ENCODE measurements around the gene SYTL3. TPM values are rescaled to one million over a fixed set of nuclear protein-coding genes. Genes with fewer than 3 reads are reported as not detected.
"Not testable (repeated sequence)": the region's sequence is repeated elsewhere in the genome, so short reads cannot be mapped to it uniquely, and the experiment has no call there.

Gene SYTL3
- polyA plus RNA-seq, 1 experiment, result 1.7 TPM

- no peak overlapping the region for H3K4me3 ChIP-seq (ENCODE audit: low read depth, low read length)
- H3K27me3 ChIP-seq (ENCODE audit: control insufficient read depth, insufficient read depth, low read length), result no peaks in the 10 kb centered on the region
- no peak for DNase-seq (ENCODE audit: low read depth)
- ChIA-PET CTCF (interaction anchor here (0.7 kb wide), 2 partner anchors 9 to 17 kb away, joined by 3 to 4 read pairs; no protein-coding TSS in a partner anchor), POLR2A (no interaction called here)
- TF ChIP-seq CTCF (IDR thresholded peaks at IDR 0.05; ENCODE audit: insufficient read depth, low read depth, low read length), result no peak
- peaks cover 22% of the 10 kb centered on the region for H3K36me3 ChIP-seq (ENCODE audit: control insufficient read depth, insufficient read depth, low read length)
Observed at GRCh38 chr6:158786645-158787304, 136.9 kb downstream of the SYTL3 start.

- Histone ChIP-seq H3K36me3 (ENCODE audit: control insufficient read depth, insufficient read depth, low read length) (peaks cover 19% of the 10 kb centered on the region), H3K27me3 (ENCODE audit: control insufficient read depth, insufficient read depth, low read length) (no peaks in the 10 kb centered on the region), H3K4me3 (ENCODE audit: low read depth, low read length) (no peak overlapping the region)
- ChIA-PET CTCF (no interaction called here), POLR2A (no interaction called here)
- no peak for DNase-seq (ENCODE audit: low read depth)
- no peak for TF ChIP-seq CTCF (IDR thresholded peaks at IDR 0.05; ENCODE audit: insufficient read depth, low read depth, low read length)
Observed at GRCh38 chr6:158787395-158787794, 137.5 kb downstream of the SYTL3 start.

- DNase-seq (ENCODE audit: low read depth), result no peak
- no peak overlapping the region for H3K4me3 ChIP-seq (ENCODE audit: low read depth, low read length)
- POLR2A ChIA-PET, result no interaction called here
- TF ChIP-seq CTCF (IDR thresholded peaks at IDR 0.05; ENCODE audit: insufficient read depth, low read depth, low read length), result no peak
- H3K36me3 ChIP-seq (ENCODE audit: control insufficient read depth, insufficient read depth, low read length), result peaks cover 10% of the 10 kb centered on the region
- CTCF ChIA-PET, result interaction anchor here (0.7 to 1.2 kb wide), 3 partner anchors 10 to 83 kb away, joined by 3 to 4 read pairs (median 3); no protein-coding TSS in a partner anchor
- H3K27me3 ChIP-seq (ENCODE audit: control insufficient read depth, insufficient read depth, low read length), result no peaks in the 10 kb centered on the region
Observed at GRCh38 chr6:158789115-158789917, 139.5 kb downstream of the SYTL3 start.

- DNase-seq (ENCODE audit: low read depth), result no peak
- ChIA-PET CTCF (interaction anchor here (1.2 kb wide), 1 partner anchor 181 kb away, joined by 3 read pairs; no protein-coding TSS in a partner anchor), POLR2A (no interaction called here)
- TF ChIP-seq CTCF (IDR thresholded peaks at IDR 0.05; ENCODE audit: insufficient read depth, low read depth, low read length), result no peak
- Histone ChIP-seq H3K27me3 (ENCODE audit: control insufficient read depth, insufficient read depth, low read length) (no peaks in the 10 kb centered on the region), H3K36me3 (ENCODE audit: control insufficient read depth, insufficient read depth, low read length) (peaks cover 3% of the 10 kb centered on the region), H3K4me3 (ENCODE audit: low read depth, low read length) (no peak overlapping the region)
Observed at GRCh38 chr6:158791274-158791855, 141.5 kb downstream of the SYTL3 start.

- not testable (repeated sequence) for H3K36me3 ChIP-seq (ENCODE audit: control insufficient read depth, insufficient read depth, low read length); DNase-seq (ENCODE audit: low read depth); H3K27me3 ChIP-seq (ENCODE audit: control insufficient read depth, insufficient read depth, low read length); H3K4me3 ChIP-seq (ENCODE audit: low read depth, low read length)
- ChIA-PET CTCF (interaction anchor here (0.8 to 2.1 kb wide), 5 partner anchors 11 to 183 kb away, joined by 3 to 8 read pairs (median 4); no protein-coding TSS in a partner anchor), POLR2A (interaction anchor here (0.6 kb wide), 1 partner anchor 12 kb away, joined by 3 read pairs; no protein-coding TSS in a partner anchor)
Observed at GRCh38 chr6:158792505-158792904, 142.7 kb downstream of the SYTL3 start.
